Spinal cord (tissue), 10 donors: ENCODE data around the gene AVL9. TPM values are rescaled to one million over a fixed set of nuclear protein-coding genes. Genes with fewer than 3 reads are reported as not detected.
"Not testable (repeated sequence)": the region's sequence is repeated elsewhere in the genome, so short reads cannot be mapped to it uniquely, and the experiment has no call there.

Experiments
- DNase-seq, 6 donors: peaks; one replicate each; pipeline versions ENCODE4 v3.0.0 to v3.0.0-alpha.2; 2013 to 2015; ENCODE audit warnings: low spot score in 6 of 6, low read depth in 4 of 6
- H3K27ac ChIP-seq: one replicate; pipeline ENCODE4 v1.5.1; 2013; ENCODE audit warnings: low read depth, low read length, control low read depth
- H3K27me3 ChIP-seq: one replicate; pipeline ENCODE4 v1.6.1; 2013; ENCODE audit warnings: low read length; ENCODE audit not compliant: control insufficient read depth, insufficient read depth
- H3K36me3 ChIP-seq: one replicate; pipeline ENCODE4 v1.6.1; 2013; ENCODE audit warnings: low read length; ENCODE audit not compliant: control insufficient read depth, insufficient read depth
- H3K4me1 ChIP-seq: one replicate; pipeline ENCODE4 v1.6.1; 2013; ENCODE audit warnings: low read length; ENCODE audit not compliant: control insufficient read depth, insufficient read depth
- H3K4me3 ChIP-seq: one replicate; pipeline ENCODE4 v1.5.1; 2013; ENCODE audit warnings: low read depth, low read length, control low read depth
- H3K9me3 ChIP-seq: one replicate; pipeline ENCODE4 v1.6.1; 2013; ENCODE audit warnings: low read length; ENCODE audit not compliant: control insufficient read depth, insufficient read depth
- WGBS: methylation state at CpG from one replicate; pipeline ENCODE4 v1.1.5; 2013; ENCODE audit warnings: missing lambda C conversion rate; ENCODE audit not compliant: insufficient coverage; 5-methylcytosine and 5-hydroxymethylcytosine counted together
- long read RNA-seq, 4 donors: transcript quantifications; one replicate each; lab custom pipeline, GENCODE V29; 2026
- polyA plus RNA-seq, 2 donors: library from polyadenylated mRNA; unstranded; fragments of 120-200 nt; gene quantifications; one replicate each; pipeline ENCODE4 v1.2.1, GENCODE V29; 2013; ENCODE audit not compliant: insufficient read length in 2 of 2
- total RNA-seq, 2 donors: library from RNA; depleted of rRNA in 1 of 2; stranded (reverse); fragments of 120-200 nt in 1 of 2; fragments of >200 nt in 1 of 2; gene quantifications; one replicate each; pipeline versions ENCODE4 v1.2.3 to v1.2.4, GENCODE V29; 2013 to 2014
- donor health status: healthy.

Gene AVL9
- total RNA-seq = 10 to 100 TPM; 35.6 to 56.8 TPM
- 10 to 100 TPM; 30.4 to 31.3 TPM for polyA plus RNA-seq
- long read RNA-seq, donor 1, partial matches to known transcripts = 0 of 1 reads
- long read RNA-seq, donor 1, other reads (novel, unspliced or antisense) = 0 of 1 reads
- long read RNA-seq, donor 2, full-length matches to known transcripts = 3 of 3 reads
- long read RNA-seq, donor 2, partial matches to known transcripts = 0 of 3 reads
- long read RNA-seq, donor 2, other reads (novel, unspliced or antisense) = 0 of 3 reads
- long read RNA-seq, donor 3, full-length matches to known transcripts = 1 of 87 reads
- long read RNA-seq, donor 3, partial matches to known transcripts = 23 of 87 reads
- long read RNA-seq, donor 3, other reads (novel, unspliced or antisense) = 63 of 87 reads
- long read RNA-seq, donor 4, full-length matches to known transcripts = 4 of 4 reads
- long read RNA-seq, donor 4, partial matches to known transcripts = 0 of 4 reads
- long read RNA-seq, donor 4, other reads (novel, unspliced or antisense) = 0 of 4 reads

DNA sequence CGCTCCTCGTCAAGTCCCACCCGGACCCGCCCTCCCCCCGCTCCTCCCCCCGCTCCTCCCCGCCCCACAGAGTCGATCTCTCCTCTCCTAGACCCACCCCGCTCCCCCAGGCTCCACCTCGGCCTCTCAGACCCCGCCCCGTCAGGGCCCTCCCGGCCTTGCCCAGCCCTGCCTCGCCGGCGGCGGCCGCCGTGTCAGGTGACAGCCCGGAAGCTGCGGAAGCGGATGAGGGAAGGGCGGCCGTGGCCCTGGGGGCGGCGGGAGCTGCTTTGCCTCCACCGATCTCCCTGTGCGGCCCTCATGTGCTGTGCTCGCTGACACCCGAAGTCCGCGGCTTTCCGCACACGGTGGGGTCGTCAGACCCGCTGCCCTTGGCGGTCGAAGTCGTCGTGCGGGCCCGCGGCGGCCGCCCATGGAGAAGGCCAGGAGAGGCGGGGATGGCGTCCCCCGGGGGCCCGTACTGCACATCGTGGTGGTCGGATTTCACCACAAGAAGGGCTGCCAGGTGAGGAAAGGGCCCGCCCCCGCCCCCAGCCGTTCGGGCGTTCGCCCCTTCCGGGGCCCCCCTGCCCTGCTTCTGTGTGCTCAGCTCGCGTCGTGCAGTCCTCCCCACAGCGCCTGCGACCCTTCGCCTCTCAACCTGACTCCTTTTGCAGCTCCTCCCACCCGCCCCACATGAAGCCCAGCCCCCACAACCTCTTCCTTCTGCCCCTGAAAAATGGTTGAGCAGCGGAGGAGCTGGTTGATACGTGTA lies at the start of gene AVL9:
Gene AVL9 (plus strand): TSS at position 192 of the 754 bp plus-strand sequence. CDS start 221 bp downstream, at position 413.
- Histone ChIP-seq H3K4me1 (peaks cover 7% of the 10 kb centered on the region), H3K27me3 (no peaks in the 10 kb centered on the region), H3K36me3 (peaks cover 3% of the 10 kb centered on the region), H3K27ac (peak within 1 kb of the TSS; percentile 94), H3K9me3 (no peaks in the 10 kb centered on the region), H3K4me3 (peak within 1 kb of the TSS; percentile 93)
- WGBS = 0% methylated on average over 45 of the region's 67 CpGs
- peak; percentile 65 to 98 (median 88) for DNase-seq

DNA sequence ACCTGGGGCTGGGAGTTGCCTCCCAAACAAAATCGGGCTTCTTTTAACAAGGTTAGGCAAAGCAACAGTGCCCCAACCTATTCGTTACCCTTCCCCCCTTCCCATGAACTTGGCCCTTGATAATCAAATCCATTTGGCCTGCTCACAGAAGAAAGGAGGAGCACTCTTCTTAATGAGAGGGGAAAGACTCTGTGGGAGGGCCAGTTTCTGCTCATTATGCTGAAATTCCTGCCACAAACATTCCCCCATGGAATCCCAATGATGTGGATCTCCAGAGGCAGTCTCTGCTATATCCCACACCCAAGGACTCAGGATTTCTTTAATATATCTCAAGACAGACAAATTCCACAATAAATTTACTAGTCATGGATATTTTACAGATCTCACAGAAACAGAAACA lies 48.1 kb upstream of the AVL9 start:
- no peak overlapping the region for H3K27ac ChIP-seq
- no peaks in the 10 kb centered on the region for H3K36me3 ChIP-seq
- WGBS = 80% methylated on average over 1 of the region's 2 CpGs

DNA sequence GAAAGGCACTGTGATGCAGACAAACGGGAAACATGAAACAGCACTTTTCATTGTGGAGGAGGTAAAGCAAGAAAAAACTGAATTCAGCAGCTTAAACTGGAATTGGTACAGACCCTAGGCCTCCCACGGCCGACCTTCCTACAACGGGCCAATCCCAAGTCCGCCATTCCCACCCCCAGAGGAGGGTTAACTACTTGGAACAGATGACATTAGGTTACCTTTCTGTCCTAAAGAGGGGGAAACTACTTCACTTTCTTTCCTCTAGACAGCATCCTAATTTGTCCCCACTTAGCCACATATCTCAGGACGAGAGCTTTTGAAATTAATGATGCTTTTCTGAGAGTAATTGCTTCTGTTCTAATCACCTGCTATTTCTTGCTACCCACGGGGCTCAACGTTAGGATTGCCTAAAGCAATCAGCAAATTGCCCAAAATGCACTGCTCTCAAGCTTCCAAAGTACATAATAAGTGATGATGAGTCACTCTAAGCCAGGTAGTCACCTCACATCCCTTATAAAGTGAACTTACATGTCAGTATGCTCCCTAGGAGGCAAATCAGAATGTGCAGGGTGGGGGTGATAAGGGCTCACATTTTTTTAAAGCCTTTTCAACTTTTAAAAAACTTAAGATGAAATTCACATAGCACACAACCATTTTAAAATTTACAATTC lies 41.8 kb upstream of the AVL9 start:
- no peak overlapping the region for H3K4me3 ChIP-seq
- H3K27me3 ChIP-seq = no peaks in the 10 kb centered on the region
- H3K9me3 ChIP-seq = no peaks in the 10 kb centered on the region
- H3K36me3 ChIP-seq = no peaks in the 10 kb centered on the region
- peak in 4 of 6 donors; percentile 3 to 86 (median 15) for DNase-seq
- H3K4me1 ChIP-seq = no peaks in the 10 kb centered on the region
- H3K27ac ChIP-seq = no peak overlapping the region
- WGBS = 62% methylated on average over 5 of the region's 8 CpGs

More for the DNA sequence above, 48.1 kb upstream of the AVL9 start:
- no peak for DNase-seq
- Histone ChIP-seq H3K4me1 (no peaks in the 10 kb centered on the region), H3K4me3 (no peak overlapping the region), H3K27me3 (no peaks in the 10 kb centered on the region), H3K9me3 (no peaks in the 10 kb centered on the region)

DNA sequence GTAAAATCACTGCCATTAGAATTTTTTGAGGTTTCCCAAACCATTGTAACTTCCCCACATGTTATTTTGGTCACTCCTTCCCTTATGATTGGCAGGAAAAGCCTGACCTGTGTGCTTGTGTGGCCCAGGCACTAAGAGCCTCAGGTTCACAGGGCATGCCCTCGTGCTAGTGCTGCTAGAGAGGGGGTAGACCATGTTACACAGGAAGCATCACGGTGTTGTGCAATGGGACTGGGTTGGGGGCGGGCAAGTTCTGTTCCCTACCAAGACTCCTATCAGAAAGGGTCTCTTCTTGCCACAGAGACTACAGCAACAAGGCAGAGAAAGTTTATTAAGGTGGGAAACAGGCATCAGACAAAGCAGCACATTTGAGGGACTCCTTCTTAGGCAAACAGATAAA lies 37.3 kb upstream of the AVL9 start:
- no peaks in the 10 kb centered on the region for H3K36me3 ChIP-seq
- no peak for DNase-seq
- H3K4me1 ChIP-seq = no peaks in the 10 kb centered on the region
- WGBS = 72% methylated on average over 2 of the region's 3 CpGs
- H3K9me3 ChIP-seq = no peaks in the 10 kb centered on the region
- no peak overlapping the region for H3K4me3 ChIP-seq
- no peak overlapping the region for H3K27ac ChIP-seq
- H3K27me3 ChIP-seq = no peaks in the 10 kb centered on the region

DNA sequence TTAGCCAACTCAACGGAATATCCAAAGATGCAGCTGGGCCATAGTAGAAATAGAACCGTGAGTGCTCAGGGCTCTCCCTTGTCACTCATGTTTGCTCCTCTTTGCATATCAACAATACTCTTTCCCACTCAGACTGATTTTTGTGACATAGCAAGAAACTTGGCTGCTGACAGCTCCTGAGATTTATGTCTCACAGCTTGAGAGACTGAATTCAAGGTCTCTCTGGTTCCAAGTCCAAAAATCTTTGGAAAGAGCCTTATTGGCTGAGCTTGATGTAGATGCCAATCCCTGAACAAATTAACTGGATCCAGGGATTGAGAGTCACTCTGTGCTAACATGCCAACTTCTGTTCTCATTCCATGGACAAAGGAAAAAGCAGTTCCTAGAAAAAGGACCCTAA lies 35.5 kb upstream of the AVL9 start:
- 29% methylated on average over 2 of the region's 2 CpGs for WGBS
- Histone ChIP-seq H3K27me3 (no peaks in the 10 kb centered on the region), H3K27ac (no peak overlapping the region), H3K9me3 (no peaks in the 10 kb centered on the region), H3K4me3 (no peak overlapping the region), H3K4me1 (no peaks in the 10 kb centered on the region), H3K36me3 (no peaks in the 10 kb centered on the region)
- DNase-seq = peak in 1 of 6 donors; percentile 54

DNA sequence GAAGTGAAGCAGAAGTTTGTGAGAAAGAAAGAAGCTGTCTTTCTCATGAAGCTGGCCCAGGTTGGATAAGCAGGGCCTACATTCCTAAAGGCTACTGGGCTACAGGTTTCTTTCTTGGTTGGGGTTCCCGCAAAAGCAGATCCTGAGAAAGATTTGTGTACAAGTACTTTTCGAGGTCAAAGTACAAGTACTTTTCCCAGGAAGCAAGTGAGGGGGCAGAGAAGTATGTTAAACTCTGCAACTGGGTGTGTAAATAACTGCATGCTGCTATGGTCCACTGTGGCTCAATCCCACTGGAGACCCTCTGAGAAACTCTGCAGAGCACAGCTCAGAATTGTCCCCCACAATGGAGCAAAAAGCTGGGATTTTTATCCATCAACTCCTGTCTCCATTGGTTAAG lies 33.8 kb upstream of the AVL9 start:
- Histone ChIP-seq H3K27ac (no peak overlapping the region), H3K36me3 (no peaks in the 10 kb centered on the region), H3K9me3 (no peaks in the 10 kb centered on the region), H3K4me1 (no peaks in the 10 kb centered on the region), H3K4me3 (no peak overlapping the region), H3K27me3 (no peaks in the 10 kb centered on the region)
- 79% methylated on average over 2 of the region's 2 CpGs for WGBS
- no peak for DNase-seq

DNA sequence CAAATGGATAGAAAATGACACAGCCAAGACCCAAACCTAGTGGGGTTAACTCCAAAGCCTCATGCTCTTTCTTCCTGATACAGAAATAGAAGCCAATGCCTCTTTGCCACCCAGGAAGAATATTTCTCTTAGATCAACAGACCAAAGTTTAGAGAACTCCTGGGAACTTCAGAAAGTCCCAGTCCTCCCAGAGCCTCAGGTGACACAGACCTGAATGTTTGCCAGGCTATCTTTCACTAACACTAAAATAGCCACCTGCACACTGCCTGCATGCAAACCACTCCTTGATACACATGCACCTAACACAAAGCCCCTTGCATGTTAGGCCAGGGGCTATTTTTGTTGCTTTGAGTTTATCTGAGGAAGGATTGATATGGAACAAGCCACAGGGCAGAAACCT lies 32.8 kb upstream of the AVL9 start:
- Histone ChIP-seq H3K27ac (no peak overlapping the region), H3K4me3 (no peak overlapping the region), H3K4me1 (no peaks in the 10 kb centered on the region), H3K27me3 (no peaks in the 10 kb centered on the region), H3K36me3 (no peaks in the 10 kb centered on the region), H3K9me3 (no peaks in the 10 kb centered on the region)
- DNase-seq = no peak

DNA sequence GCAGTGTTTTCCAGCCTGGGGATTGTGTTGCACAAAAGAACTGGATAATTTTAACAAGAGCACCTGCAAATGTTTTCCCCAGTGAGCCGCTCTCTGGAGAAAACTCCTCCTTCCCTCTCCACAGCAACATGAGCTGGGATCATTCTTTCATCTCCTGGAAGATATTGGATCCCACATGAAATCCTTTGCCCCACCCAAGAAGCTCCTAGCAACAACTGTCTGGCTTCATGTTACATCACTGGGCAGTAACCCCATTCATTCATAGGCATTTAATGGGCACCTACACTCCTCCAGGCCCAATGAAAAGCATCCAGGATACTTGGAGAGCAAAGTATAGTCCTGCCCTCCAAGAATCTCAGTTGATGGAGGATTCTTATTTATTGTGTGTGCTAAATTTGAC lies 32.3 kb upstream of the AVL9 start:
- 67% methylated on average over 1 of the region's 1 CpG for WGBS
- Histone ChIP-seq H3K4me1 (no peaks in the 10 kb centered on the region), H3K27ac (no peak overlapping the region), H3K36me3 (no peaks in the 10 kb centered on the region), H3K9me3 (no peaks in the 10 kb centered on the region), H3K4me3 (no peak overlapping the region), H3K27me3 (no peaks in the 10 kb centered on the region)
- DNase-seq = peak in 1 of 6 donors; percentile 29

DNA sequence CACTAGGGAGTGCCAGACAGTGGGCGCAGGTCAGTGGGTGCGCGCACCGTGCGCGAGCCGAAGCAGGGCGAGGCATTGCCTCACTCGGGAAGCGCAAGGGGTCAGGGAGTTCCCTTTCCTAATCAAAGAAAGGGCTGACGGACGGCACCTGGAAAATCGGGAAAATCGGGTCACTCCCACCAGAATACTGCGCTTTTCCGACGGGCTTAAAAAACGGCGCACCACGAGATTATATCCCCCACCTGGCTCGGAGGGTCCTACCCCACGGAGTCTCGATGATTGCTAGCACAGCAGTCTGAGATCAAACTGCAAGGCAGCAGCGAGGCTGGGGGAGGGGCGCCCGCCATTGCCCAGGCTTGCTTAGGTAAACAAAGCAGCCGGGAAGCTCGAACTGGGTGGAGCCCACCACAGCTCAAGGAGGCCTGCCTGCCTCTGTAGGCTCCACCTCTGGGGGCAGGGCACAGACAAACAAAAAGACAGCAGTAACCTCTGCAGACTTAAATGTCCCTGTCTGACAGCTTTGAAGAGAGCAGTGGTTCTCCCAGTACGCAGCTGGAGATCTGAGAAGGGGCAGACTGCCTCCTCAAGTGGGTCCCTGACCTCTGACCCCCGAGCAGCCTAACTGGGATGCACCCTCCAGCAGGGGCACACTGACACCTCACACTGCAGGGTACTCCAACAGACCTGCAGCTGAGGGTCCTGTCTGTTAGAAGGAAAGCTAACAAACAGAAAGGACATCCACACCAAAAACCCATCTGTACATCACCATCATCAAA lies 30.5 kb upstream of the AVL9 start:
- H3K4me3 ChIP-seq, H3K27me3 ChIP-seq, DNase-seq, H3K9me3 ChIP-seq, H3K27ac ChIP-seq, H3K36me3 ChIP-seq, H3K4me1 ChIP-seq: not testable (repeated sequence)
- WGBS = no CpG with 5 or more reads among the region's 30 CpGs
